T-cell (primary cell): ENCODE measurements around the gene NOX1. TPM values are rescaled to one million over a fixed set of nuclear protein-coding genes. Genes with fewer than 3 reads are reported as not detected.
"Not testable (repeated sequence)": the region's sequence is repeated elsewhere in the genome, so short reads cannot be mapped to it uniquely, and the experiment has no call there.

Source experiments
- ATAC-seq, 4 experiments: fragments of 200-7000 bp in 3 of 4; fragments of 150-1000 bp in 1 of 4; cut with Tn5 transposase; replicated peaks in 1 of 4; 1 replicate in 3 of 4; 2 replicates in 1 of 4; pipeline ENCODE4 v1.10.0; 2021; ENCODE audit warnings: moderate library complexity in 3 of 4, mild to moderate bottlenecking in 2 of 4, moderate number of reproducible peaks in 1 of 4
- CTCF ChIA-PET, 2 donors: fragments of 300-600 bp; sonication (Branson Sonifier 250); formaldehyde crosslinking; loops; one replicate each; lab custom pipeline; 2022; ENCODE audit warnings: antibody characterized with exemption in 2 of 2; lab: Charles Lee
- POLR2A ChIA-PET, 2 donors: fragments of 300-600 bp; sonication (Branson Sonifier 250); formaldehyde crosslinking; loops; one replicate each; lab custom pipeline; 2022; ENCODE audit warnings: antibody characterized with exemption in 2 of 2; lab: Charles Lee
- DNase-seq, 35 experiments: peaks; one replicate each; pipeline versions ENCODE4 v3.0.0 to v3.0.0-alpha.2; 2013 to 2023
- H3K27ac ChIP-seq: one replicate; pipeline ENCODE4 v1.5.1; 2013; ENCODE audit warnings: low read length
- H3K27me3 ChIP-seq, 2 experiments: replicated peaks in 1 of 2; 1 replicate in 1 of 2; 2 replicates in 1 of 2; pipeline versions ENCODE4 v1.6.1 to v1.7.0; 2013; ENCODE audit warnings: low read length in 1 of 2, mixed read lengths in 1 of 2; ENCODE audit not compliant: control insufficient read depth in 2 of 2, insufficient read depth in 2 of 2; ENCODE audit errors: extremely low read depth in 1 of 2
- H3K36me3 ChIP-seq, 2 donors: 1 replicate in 1 of 2; 2 replicates in 1 of 2; pipeline versions ENCODE4 v1.6.1 to v1.7.0; 2013; ENCODE audit warnings: low read length in 1 of 2; ENCODE audit not compliant: control insufficient read depth in 2 of 2, insufficient read depth in 1 of 2; ENCODE audit errors: extremely low read depth in 1 of 2
- H3K4me1 ChIP-seq, 2 experiments: 1 replicate in 1 of 2; 2 replicates in 1 of 2; pipeline versions ENCODE4 v1.6.1 to v1.7.0; 2013; ENCODE audit warnings: low read length in 2 of 2, mixed read lengths in 1 of 2; ENCODE audit not compliant: insufficient read depth in 2 of 2, control insufficient read depth in 1 of 2; ENCODE audit errors: extremely low read depth in 1 of 2
- H3K4me3 ChIP-seq, 2 donors: 1 replicate in 1 of 2; 2 replicates in 1 of 2; pipeline versions ENCODE4 v1.5.1 to v1.7.0; 2013; ENCODE audit warnings: mild to moderate bottlenecking in 2 of 2, low read length in 1 of 2, moderate library complexity in 1 of 2; ENCODE audit not compliant: control insufficient read depth in 1 of 2; ENCODE audit errors: extremely low read depth in 1 of 2
- H3K9me3 ChIP-seq: 2 replicates; pipeline ENCODE4 v1.7.0; 2013
- H3K27ac Mint-ChIP-seq, 2 donors: one replicate each; pipeline ENCODE4 v1.8.0; 2020 to 2021; ENCODE audit warnings: mild to moderate bottlenecking in 2 of 2, mixed read lengths in 2 of 2
- H3K27me3 Mint-ChIP-seq, 2 donors: one replicate each; pipeline ENCODE4 v1.8.0; 2021 to 2022; ENCODE audit warnings: mixed read lengths in 2 of 2
- H3K36me3 Mint-ChIP-seq: one replicate; pipeline ENCODE4 v1.8.0; 2021; ENCODE audit warnings: mixed read lengths
- H3K4me1 Mint-ChIP-seq, 3 donors: one replicate each; pipeline ENCODE4 v1.8.0; 2020 to 2022; ENCODE audit warnings: mixed read lengths in 3 of 3, mild to moderate bottlenecking in 1 of 3
- H3K4me3 Mint-ChIP-seq, 3 donors: one replicate each; pipeline ENCODE4 v1.8.0; 2020 to 2022; ENCODE audit warnings: mild to moderate bottlenecking in 3 of 3, mixed read lengths in 3 of 3, moderate library complexity in 3 of 3
- H3K9me3 Mint-ChIP-seq, 3 donors: one replicate each; pipeline ENCODE4 v1.8.0; 2020 to 2022; ENCODE audit warnings: mixed read lengths in 3 of 3
- WGBS: methylation state at CpG from one replicate; pipeline ENCODE4 v1.1.5; 2013; ENCODE audit warnings: missing lambda C conversion rate; ENCODE audit not compliant: insufficient coverage; 5-methylcytosine and 5-hydroxymethylcytosine counted together
- total RNA-seq, 35 experiments: library from RNA in 6 of 35; stranded (reverse) in 6 of 35; fragments of 120-200 nt in 1 of 35; gene quantifications; one replicate each; pipeline versions ENCODE4 v1.2.1 to v1.2.4 and lab custom pipeline; 2013 to 2026

Gene NOX1
- total RNA-seq, 5 donors from 2014 or later (not counting 1 experiment from before 2014, with no cell fraction given), result not detected

- H3K9me3 Mint-ChIP-seq, H3K27me3 ChIP-seq, POLR2A ChIA-PET, ATAC-seq, H3K9me3 ChIP-seq, H3K36me3 ChIP-seq, H3K27ac Mint-ChIP-seq, H3K27ac ChIP-seq, H3K4me1 ChIP-seq, H3K36me3 Mint-ChIP-seq, CTCF ChIA-PET, DNase-seq, H3K4me1 Mint-ChIP-seq, H3K27me3 Mint-ChIP-seq, H3K4me3 Mint-ChIP-seq, H3K4me3 ChIP-seq: not testable (repeated sequence)
- no CpG with 5 or more reads among the region's 7 CpGs for WGBS
Measured at GRCh38 chrX:100796371-100796770, 77.8 kb downstream of the NOX1 start.

Other genes starting within 250 kb of the NOX1 start
- gene TSPAN6, start 237.6 kb downstream of the NOX1 start, total RNA-seq, result 1 to 10 TPM in 4 of 5 donors, under 1 TPM in 1; 0.91 to 2.1 (median 1.6) TPM
- gene SRPX2, start 230.2 kb downstream of the NOX1 start, total RNA-seq, result under 1 TPM in 1 of 5 donors, not detected in 4; 0.18 TPM
- gene SYTL4, start 142.2 kb downstream of the NOX1 start, total RNA-seq, result under 1 TPM in 4 of 5 donors, not detected in 1; 0.12 to 0.82 (median 0.29) TPM
- gene CSTF2, start 54.0 kb downstream of the NOX1 start, total RNA-seq, result 10 to 100 TPM in 4 of 5 donors, 1 to 10 TPM in 1; 9.3 to 17.7 (median 15.0) TPM
- gene XKRX, start 54.6 kb upstream of the NOX1 start, total RNA-seq, result 1 to 10 TPM in 4 of 5 donors, under 1 TPM in 1; 0.53 to 4.8 (median 1.8) TPM
- gene ARL13A, start 95.3 kb upstream of the NOX1 start, total RNA-seq, result not detected
- 10 to 100 TPM; 34.7 to 45.8 (median 43.6) TPM for gene TRMT2B, start 177.8 kb upstream of the NOX1 start, total RNA-seq
- not detected for gene TMEM35A, start 204.5 kb upstream of the NOX1 start, total RNA-seq
- gene CENPI, start 223.8 kb upstream of the NOX1 start, total RNA-seq, result under 1 TPM; 0.42 to 0.95 (median 0.85) TPM